ENCODE measurements around the gene RBM44.

Gene RBM44

DNA sequence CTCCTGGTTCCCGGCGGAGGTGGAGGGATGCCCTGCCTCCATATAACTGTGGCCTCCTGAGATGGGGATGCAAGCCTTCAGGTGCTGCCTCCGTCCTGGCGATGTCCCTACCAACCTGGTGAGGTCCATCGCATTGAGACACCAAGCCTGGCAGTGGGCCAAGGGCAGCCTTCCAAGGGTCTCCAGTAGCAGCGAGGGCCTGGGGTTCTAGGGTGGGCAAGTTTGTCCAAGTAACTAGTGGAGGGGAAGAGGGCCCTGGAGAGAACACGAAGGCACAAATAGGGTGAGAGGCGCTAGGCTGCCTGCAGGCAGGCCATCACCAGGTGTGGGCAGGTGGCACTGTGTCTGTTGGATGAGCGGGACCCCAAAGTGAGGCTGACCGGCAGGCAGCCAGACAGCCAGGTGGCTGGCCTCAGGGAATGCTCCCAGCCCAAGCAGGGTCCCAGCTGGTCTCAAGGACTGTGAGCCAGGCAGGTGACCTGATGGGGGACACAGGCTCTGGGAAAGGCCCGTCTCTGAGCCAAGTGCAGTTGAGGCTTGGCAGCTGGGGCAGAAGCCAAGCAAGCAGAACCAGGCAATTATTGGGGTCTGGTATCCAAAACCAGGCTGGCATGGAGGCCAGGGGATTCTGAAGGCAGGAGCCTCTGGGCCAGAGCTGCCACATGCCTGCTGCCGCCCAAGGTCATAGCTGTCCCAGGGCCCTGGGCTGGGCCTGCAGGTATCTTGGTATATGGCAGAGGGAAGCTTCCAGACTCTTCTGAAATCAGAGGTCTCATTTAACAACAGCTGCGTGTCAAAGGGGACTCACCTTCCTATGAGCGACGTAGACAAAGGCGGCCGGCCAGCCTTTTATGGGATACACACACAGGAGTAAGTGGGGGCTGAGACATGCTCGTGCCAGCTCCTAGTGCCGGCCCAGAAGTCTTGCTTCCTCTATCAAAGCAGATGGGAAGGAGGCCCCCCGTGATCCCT lies 84.2 kb downstream of the RBM44 start:
- FAIRE-seq (no peak), DNase-seq (ENCODE audit: insufficient read length, low spot score) (no peak)

DNA sequence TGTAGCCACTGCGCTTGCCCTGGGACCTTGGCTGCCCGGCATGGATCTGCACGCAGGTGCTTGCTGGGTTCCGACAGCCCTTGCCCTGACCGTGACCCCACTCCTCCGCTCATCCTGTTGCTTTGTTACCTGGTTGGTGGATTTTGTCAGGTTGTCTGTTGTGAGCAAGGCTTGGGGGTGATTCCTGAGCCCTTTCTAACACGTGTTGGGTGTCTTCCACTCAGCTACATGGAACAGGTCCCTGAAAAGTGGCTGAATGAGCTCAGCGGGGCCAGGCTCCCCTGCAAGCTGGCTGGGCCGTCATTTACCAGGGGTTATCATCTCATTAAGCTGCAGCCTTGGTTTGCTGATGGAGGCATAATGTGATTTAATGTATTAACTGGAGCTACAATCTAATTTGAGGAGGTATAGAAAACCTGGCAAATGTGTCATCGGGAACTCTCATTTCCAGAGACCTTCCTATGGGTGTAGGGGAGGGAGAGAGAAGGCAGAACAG lies 85.4 kb downstream of the RBM44 start:
- FAIRE-seq (no peak), DNase-seq (ENCODE audit: insufficient read length, low spot score) (no peak)

- DNase-seq (ENCODE audit: insufficient read length, low spot score) (no peak), FAIRE-seq (no peak)
Observed at GRCh38 chr2:237884681-237885080, 86.1 kb downstream of the RBM44 start.

DNA sequence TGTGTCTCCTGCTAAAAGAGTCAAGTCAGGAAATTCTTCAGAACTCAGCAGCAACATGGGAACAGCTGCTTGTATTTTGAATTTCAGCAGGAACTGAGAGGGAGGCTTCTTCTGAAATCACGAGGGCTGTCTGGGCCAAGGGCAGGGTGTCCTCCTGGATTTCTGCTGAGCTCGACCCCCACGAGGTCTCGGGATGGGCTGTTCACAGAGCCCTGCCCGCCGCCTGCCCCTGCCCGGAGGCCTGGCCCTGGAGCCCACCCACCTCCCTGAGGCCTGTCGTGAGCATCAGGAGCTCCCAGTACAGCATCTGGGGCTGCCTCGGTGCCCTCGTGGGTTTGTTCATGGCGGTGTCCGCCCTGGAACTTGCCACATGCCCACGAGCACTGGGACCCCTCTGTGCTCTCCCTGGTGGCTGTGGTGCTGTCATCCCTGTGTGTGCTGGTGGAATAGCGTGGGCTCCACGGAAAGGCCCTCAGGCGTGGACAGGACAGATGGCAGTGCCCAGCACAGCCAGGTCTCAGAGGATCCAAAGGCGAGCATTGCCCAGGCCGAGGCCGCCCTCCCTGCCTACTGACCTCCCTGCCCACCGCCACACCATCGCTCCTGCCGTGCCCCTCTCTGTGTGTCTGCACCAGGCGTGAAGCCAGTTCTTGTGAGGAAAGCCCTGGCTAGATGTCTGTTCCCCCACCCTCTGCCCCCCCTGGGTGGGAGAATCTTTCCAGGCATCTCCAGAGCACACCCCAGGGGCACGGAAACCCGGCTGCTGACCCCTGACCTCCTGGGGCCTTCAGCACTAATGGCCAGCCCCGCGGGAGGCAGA lies 86.7 kb downstream of the RBM44 start:
- DNase-seq (ENCODE audit: insufficient read length, low spot score): no peak
- FAIRE-seq: no peak

DNA sequence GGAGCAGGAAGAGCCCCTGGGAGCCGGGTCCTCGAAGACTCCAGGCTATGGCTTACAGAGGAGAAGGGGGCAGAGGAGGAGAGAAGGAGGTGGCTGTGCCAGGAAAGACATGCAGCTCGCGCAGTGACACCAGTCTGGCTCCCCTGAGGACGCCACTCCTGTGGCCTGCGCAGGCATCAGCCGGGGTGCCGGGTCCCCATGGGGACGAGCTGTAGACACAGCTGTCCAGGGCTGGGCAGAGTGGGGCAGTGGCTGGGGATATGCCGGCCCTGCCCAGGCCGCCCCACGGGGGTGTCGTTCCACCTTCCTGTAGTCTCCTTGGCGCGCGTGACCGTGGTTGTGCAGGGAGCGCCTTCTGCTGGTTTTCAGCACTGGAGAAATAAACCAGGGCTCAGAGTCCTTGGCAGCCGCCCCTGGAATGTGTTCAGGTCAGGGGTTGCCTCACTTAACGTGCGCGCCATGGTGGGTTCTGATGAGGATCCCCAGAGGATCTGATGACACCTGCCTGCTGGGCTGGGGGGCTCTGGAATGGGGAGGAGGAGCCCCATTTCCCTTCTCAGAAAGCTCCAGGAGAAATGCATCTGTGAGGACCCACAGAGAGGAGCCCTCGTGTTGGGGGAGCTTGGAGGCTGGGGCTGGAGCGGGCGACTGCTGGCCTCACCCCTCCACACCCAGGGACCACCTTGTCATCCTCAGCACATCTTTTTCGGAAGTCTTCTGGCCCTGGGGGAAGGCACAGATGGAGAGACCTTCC lies 87.5 kb downstream of the RBM44 start:
- DNase-seq (ENCODE audit: insufficient read length, low spot score) (no peak), FAIRE-seq (no peak)

DNA sequence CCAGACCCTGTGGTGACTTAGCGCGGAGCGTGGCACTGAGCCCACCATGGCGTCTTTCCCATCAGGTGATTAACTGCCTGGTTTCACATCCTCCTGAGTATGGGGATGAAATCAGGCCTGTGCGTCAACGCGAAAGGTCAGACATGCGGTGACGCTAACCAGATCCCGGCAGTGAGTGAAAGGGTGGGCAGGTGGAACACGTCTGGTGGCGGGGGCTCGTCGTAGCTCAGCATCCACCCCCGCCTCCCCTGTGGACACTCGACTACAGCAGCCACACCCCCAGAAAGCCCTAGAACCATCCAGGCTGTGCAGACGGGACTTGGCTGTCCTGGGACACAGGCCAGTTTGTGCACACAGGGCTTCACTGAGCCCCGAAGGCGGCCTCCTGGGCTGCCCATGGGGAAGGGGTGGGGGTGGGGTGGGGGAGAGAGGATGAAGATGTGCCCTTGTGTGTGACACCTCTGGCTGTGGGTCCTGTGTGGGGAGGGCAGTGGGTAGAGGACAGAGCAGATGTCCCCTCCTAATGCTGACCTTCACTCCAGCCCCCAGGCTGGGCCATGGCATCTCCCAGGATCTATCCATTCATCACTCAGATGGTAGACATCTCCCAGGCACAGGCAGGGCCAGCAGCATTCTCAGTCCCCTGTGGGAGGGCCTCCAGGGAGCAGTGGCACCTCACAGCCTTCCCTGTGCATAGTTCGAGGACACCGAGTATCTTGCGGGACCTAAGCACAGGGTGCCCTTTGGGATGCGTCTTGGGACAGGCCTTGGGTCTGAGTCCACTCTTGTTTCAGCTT lies 88.3 kb downstream of the RBM44 start:
- no peak for DNase-seq (ENCODE audit: insufficient read length, low spot score)
- no peak for FAIRE-seq

DNA sequence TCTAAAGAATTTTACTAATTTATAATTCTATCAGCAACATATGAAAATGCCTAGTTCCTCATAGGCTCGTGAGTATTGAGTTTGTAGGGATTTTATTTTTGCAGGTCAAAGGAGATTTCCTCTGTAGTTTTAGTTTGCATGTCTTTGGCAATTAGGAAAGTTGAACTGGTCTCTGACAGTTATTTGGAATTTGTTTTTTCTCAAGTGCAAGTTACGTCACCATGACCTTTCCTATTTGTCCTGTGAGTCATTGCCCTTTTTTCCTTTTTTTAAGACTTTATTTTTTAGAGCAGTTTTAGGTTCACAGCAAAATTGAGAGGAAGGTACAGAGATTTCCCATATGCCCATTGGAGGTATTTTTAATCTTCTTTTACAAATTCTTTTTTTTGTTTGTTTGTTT lies 89.8 kb downstream of the RBM44 start:
- DNase-seq (ENCODE audit: insufficient read length, low spot score) (no peak), FAIRE-seq (no peak)

GRCh38 chr2:237889016-237889415 lies 90.4 kb downstream of the RBM44 start:
- no peak for FAIRE-seq

GRCh38 chr2:237889811-237890210 lies 91.2 kb downstream of the RBM44 start:
- no peak for DNase-seq (ENCODE audit: insufficient read length, low spot score)
- FAIRE-seq: no peak

More at GRCh38 chr2:237889016-237889415, 90.4 kb downstream of the RBM44 start:
- DNase-seq (ENCODE audit: insufficient read length, low spot score): no peak
